Ramos (cell line): ENCODE data around the gene SLC24A4.

Source experiments
- in situ Hi-C: fragments of 300-500 bp; cut with MboI; formaldehyde crosslinking; loops from one replicate; pipeline ENCODE4 v1.14.3; 2022; ENCODE audit warnings: low sequenced_read_pairs; ENCODE audit not compliant: unreplicated experiment

SLC24A4 gene

GRCh38 chr14:92323011-92323915 lies at the start of gene SLC24A4:
Gene SLC24A4, plus strand, starts transcription at chr14:92323165. Its CDS starts 666 bp downstream, at chr14:92323831.
- in situ Hi-C loops, result no loop called here

GRCh38 chr14:92273166-92273565 lies 49.8 kb upstream of the SLC24A4 start:
- in situ Hi-C loops, result no loop called here

- in situ Hi-C loops, result no loop called here
Measured at GRCh38 chr14:92274055-92274454, 48.9 kb upstream of the SLC24A4 start.

- in situ Hi-C loops, result no loop called here
Measured at GRCh38 chr14:92276074-92276473, 46.9 kb upstream of the SLC24A4 start.

- in situ Hi-C loops, result no loop called here
Measured at GRCh38 chr14:92277031-92277430, 45.9 kb upstream of the SLC24A4 start.

- in situ Hi-C loops, result no loop called here
Measured at GRCh38 chr14:92280554-92281262, 42.3 kb upstream of the SLC24A4 start.

GRCh38 chr14:92282669-92283068 lies 40.3 kb upstream of the SLC24A4 start:
- in situ Hi-C loops, result no loop called here

DNA sequence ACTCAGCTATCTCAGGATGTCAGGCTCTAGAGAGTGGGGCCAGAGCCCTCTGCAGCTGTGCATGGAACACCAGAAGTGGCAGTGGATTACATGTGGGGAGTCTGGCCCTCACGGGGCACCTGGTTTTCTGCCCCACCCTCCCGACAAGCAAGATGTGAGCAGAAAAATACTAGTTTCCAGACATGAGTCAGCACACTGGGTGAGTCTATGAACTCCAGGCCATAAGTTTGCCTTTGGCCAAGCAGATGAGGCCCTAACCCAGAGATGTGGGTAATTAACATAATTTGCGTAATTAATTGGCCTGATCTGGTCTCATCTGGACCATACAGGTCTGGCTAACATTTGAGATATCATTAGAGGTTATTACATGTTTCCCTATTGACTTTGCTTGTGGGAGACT lies 37.7 kb upstream of the SLC24A4 start:
- in situ Hi-C loops, result no loop called here

DNA sequence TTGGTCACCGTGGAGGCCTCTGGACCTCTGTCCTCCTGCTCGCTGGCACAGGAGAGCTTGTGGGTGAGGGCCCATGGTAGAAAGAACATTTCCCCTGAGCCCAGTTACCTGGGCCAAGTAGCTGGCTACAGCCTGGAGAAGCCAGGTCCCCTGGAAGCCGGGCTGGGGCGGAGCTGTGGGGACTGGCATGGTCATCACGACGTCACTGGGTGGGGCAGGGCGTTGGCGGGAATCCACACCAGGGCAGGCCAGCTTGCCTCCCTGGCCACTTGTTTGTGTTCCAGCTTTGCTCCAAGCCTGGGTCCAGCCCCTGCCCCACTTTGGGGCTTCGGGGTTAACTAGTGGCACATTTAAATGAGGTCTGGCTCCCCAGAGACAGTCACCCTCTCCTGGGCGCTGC lies 35.0 kb upstream of the SLC24A4 start:
- in situ Hi-C loops, result no loop called here

DNA sequence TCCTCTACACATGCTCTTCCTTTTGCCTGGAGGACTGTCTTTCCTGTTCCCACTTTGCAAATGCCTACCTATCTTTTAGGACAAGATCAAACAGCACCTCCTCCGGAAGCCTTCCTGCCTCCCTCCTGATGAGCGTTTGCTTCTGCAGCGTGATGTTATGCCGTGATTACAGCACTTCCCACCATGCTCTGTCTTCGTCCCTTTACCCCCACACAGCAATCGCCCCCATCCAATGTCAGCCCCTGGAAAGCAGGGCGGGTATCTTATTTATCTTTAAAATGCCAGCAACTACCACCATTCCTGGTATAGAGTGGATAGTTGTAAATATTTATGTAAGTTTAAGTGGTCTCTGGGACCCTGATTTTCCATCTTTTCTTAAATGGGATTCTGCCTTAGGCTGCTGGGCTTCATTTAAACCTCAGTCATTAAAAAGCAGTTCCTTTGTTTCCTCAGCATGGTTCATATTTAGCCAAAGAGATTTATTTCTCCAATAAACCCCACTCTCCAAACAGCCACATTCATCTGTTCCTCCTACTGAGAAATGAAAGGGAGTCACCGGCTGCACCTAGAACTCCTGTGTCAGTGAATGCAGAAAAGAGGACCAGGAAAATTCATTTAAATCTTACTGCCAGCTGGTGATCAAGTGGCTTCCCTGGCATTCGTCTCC lies 33.8 kb upstream of the SLC24A4 start:
- in situ Hi-C loops, result no loop called here

GRCh38 chr14:92292673-92293072 lies 30.3 kb upstream of the SLC24A4 start:
- in situ Hi-C loops, result no loop called here

- in situ Hi-C loops, result no loop called here
Measured at GRCh38 chr14:92294506-92294905, 28.5 kb upstream of the SLC24A4 start.

DNA sequence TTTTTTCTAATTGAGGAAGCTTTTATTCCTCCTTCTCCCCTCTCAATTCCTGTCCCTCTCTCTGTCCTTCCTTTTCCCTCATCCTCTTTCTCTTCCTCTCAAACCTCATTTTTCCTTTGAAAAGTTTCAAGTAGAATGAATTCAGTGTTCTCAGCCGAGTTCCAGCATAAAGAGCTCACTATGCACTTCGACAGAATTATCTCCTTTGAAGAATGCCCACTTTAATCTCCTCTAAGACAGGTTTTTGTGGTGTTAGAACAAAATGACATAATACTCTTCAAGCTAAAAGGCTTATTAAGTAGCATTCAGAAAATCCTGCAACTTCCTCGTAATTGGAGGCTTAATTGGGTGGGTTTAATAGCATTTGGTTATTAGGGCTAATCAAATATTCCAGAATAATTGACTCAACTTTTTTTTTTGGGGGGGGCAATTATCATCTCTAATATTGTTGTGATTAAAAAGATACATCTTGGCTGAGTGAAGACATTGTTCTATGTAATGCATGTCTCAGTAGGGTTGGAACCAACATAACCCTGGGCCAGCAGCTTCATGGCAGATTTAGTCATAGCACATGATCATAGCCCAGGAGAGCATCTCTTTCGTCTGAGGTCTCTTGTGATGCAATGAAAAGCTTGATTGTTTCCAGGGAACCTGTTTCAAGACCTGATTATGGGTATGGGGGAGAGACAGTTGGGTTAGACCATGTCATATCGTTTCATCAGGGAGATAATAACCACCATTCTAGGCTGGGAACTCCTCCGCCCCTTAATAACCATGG lies 25.0 kb upstream of the SLC24A4 start:
- in situ Hi-C loops, result no loop called here

DNA sequence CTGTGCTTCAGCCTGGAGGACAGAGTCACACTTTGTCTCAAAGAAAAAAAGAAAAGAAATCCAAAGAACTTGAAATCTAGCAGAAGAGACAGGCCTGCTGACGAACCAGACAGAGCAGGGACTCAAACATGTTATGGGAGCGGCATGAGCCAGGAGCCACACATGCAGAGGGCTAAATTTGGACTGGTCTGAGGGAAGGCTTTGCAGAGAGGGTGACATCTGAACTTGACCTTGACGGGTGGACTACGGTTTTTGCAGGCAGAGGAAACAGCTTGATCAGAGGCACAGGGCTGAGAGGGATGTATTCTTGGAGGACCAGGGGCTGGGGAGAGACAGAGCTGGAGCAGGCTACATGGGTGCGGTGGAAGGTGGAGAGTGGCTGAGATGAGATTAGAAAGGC lies 20.5 kb upstream of the SLC24A4 start:
- in situ Hi-C loops, result no loop called here

GRCh38 chr14:92308716-92309115 lies 14.2 kb upstream of the SLC24A4 start:
- in situ Hi-C loops, result no loop called here

DNA sequence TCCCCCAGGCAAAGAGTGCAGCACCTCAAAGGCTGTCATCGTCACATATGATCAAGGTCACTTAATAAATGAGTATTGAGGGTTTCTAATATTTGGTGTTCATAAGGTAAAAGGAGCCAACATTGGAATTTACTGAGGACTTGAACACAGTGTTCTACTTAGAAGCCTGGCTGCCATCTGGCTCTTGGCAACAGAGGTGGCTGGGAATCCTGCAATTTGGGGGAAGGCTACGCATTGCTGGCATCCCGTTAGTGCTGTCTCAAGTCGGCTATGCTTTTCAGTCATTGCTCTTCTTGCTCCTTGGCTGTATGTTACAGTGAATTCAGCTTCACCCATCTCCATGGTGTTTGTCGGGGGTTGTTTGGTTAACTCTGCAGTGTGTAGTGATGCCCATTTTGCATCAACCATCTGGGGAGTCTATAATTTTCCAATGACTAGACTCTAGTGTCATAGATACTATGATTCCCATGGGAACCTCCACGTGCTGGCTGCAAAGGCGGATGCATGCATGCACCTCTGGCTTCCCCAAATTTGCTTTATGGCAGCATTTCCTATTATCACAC lies 12.9 kb upstream of the SLC24A4 start:
- in situ Hi-C loops, result no loop called here

- in situ Hi-C loops, result no loop called here
Measured at GRCh38 chr14:92310776-92311375, 12.1 kb upstream of the SLC24A4 start.

- in situ Hi-C loops, result no loop called here
Measured at GRCh38 chr14:92314182-92314581, 8.8 kb upstream of the SLC24A4 start.

DNA sequence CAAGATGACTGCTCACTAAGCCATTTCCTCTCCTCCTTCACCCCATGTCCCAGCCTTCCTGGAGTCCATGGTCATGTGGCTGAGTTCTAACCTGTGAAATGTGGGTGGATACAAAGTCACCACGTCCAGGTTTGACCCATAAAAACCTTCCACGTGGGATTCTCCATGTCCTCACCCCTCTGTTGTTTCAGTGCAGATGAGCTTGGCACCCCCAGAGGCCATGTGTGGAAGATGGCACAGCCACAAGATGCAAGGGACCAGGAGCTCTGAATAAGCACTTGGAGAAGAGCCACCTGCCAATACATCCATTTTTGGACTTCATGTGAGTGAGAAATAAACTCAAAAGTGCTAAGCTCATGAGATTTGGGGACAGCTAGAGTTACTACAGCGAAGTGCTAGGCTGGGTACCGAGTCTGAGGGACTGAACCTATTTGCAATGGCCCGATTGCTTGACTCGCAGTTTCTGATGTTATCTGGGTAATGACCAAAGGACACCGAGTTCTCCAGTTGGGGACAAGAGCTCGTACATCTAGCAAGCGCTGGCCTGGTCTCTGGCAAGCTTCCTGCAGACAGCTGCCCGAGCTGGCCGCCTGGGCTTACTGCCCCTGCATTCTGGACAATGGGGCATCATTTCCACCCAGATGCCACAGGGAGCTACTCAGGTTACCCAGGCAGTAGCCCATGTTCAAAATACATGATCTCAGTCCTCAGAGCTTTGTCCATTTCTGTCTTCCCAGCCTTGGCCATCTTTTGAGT lies 7.7 kb upstream of the SLC24A4 start:
- in situ Hi-C loops, result no loop called here
